IMR-90 (cell line): Measurements from ENCODE around the gene GPA33. TPM values are rescaled to one million over a fixed set of nuclear protein-coding genes. Genes with fewer than 3 reads are reported as not detected.

Experiments used
- ATAC-seq: fragments of 200-7000 bp; cut with Tn5 transposase; 2 replicates; pipeline ENCODE4 v1.9.1; 2020; ENCODE audit warnings: low read depth, mild to moderate bottlenecking, moderate library complexity
- BruUV-seq: library from RNA; stranded (reverse); fragments of 400-500 nt; replicated peaks from 2 replicates; lab custom pipeline; 2021; lab: Mats Ljungman, UMichigan
- CTCF ChIA-PET: fragments of 300-600 bp; formaldehyde crosslinking; extraction: SDS; loops from one replicate; lab custom pipeline; 2021; ENCODE audit warnings: antibody characterized with exemption; lab: Yijun Ruan, JAX
- POLR2A ChIA-PET: fragments of 300-600 bp; sonication (Branson Sonifier 250); formaldehyde crosslinking; loops from one replicate; lab custom pipeline; 2022; ENCODE audit warnings: antibody characterized with exemption; ENCODE audit not compliant: unreplicated experiment; lab: Charles Lee
- DNase-seq: peaks from one replicate; pipeline ENCODE4 v3.0.0; 2013
- H2AFZ ChIP-seq: replicated peaks from 2 replicates; pipeline ENCODE3; 2013; ENCODE audit warnings: low read length, mild to moderate bottlenecking; ENCODE audit not compliant: poor library complexity
- H2AK5ac ChIP-seq: 2 replicates; pipeline ENCODE4 v1.6.1; 2013; ENCODE audit warnings: low read depth, low read length, inconsistent platforms
- H2AK9ac ChIP-seq: replicated peaks from 2 replicates; pipeline ENCODE3; 2013; ENCODE audit warnings: mild to moderate bottlenecking, low read depth, low read length, moderate library complexity; ENCODE audit not compliant: poor library complexity
- H2BK120ac ChIP-seq: 2 replicates; pipeline ENCODE4 v1.6.1; 2013; ENCODE audit warnings: low read depth, low read length, inconsistent platforms
- H2BK15ac ChIP-seq: 3 replicates; pipeline ENCODE4 v1.6.1; 2013; ENCODE audit warnings: low read depth, low read length, inconsistent platforms
- H2BK20ac ChIP-seq: 2 replicates; pipeline ENCODE4 v1.6.1; 2013; ENCODE audit warnings: low read depth, mild to moderate bottlenecking, inconsistent platforms, low read length, moderate library complexity
- H2BK5ac ChIP-seq: 2 replicates; pipeline ENCODE4 v1.6.1; 2013; ENCODE audit warnings: mild to moderate bottlenecking, low read depth, low read length, inconsistent platforms; ENCODE audit not compliant: poor library complexity, severe bottlenecking
- H3K14ac ChIP-seq: replicated peaks from 2 replicates; pipeline ENCODE4 v1.6.1; 2013; ENCODE audit warnings: low read depth, low read length, inconsistent platforms
- H3K18ac ChIP-seq: 2 replicates; pipeline ENCODE4 v1.6.1; 2013; ENCODE audit warnings: low read depth, low read length, control low read depth
- H3K23ac ChIP-seq: 2 replicates; pipeline ENCODE4 v1.6.1; 2013; ENCODE audit warnings: low read depth, low read length, inconsistent platforms
- H3K27ac ChIP-seq: 2 replicates; pipeline ENCODE4 v1.5.1; 2013; ENCODE audit warnings: mild to moderate bottlenecking, control low read depth, low read length; ENCODE audit not compliant: insufficient read depth
- H3K27me3 ChIP-seq: 2 replicates; pipeline ENCODE4 v1.6.1; 2013; ENCODE audit warnings: low read length; ENCODE audit not compliant: control insufficient read depth, insufficient read depth
- H3K36me3 ChIP-seq: 2 replicates; pipeline ENCODE4 v1.6.1; 2013; ENCODE audit warnings: low read length, mixed read lengths; ENCODE audit not compliant: control insufficient read depth, insufficient read depth
- H3K4ac ChIP-seq: 2 replicates; pipeline ENCODE4 v1.6.1; 2013; ENCODE audit warnings: low read depth, low read length, inconsistent platforms
- H3K4me1 ChIP-seq: 2 replicates; pipeline ENCODE4 v1.6.1; 2013; ENCODE audit warnings: low read length, mixed read lengths; ENCODE audit not compliant: control insufficient read depth, insufficient read depth
- H3K4me2 ChIP-seq: 2 replicates; pipeline ENCODE4 v1.6.1; 2013; ENCODE audit warnings: low read depth, mild to moderate bottlenecking, control low read depth, low read length, moderate library complexity
- H3K4me3 ChIP-seq: 2 replicates; pipeline ENCODE4 v1.5.1; 2013; ENCODE audit warnings: low read depth, mild to moderate bottlenecking, control low read depth, low read length, moderate library complexity; ENCODE audit not compliant: insufficient read depth
- H3K56ac ChIP-seq: 2 replicates; pipeline ENCODE4 v1.6.1; 2013; ENCODE audit warnings: low read length, inconsistent platforms; ENCODE audit not compliant: insufficient read depth; ENCODE audit errors: extremely low read depth
- H3K79me1 ChIP-seq, 2 experiments: 2 replicates each; pipeline ENCODE4 v1.6.1; 2013; ENCODE audit warnings: low read length in 2 of 2, inconsistent platforms in 1 of 2, low read depth in 1 of 2
- H3K9ac ChIP-seq: 2 replicates; pipeline ENCODE4 v1.6.1; 2013; ENCODE audit warnings: low read depth, low read length, control low read depth
- H3K9me1 ChIP-seq: 2 replicates; pipeline ENCODE4 v1.6.1; 2013; ENCODE audit warnings: low read length, inconsistent platforms; ENCODE audit not compliant: insufficient read depth
- H3K9me3 ChIP-seq: 2 replicates; pipeline ENCODE4 v1.6.1; 2013; ENCODE audit warnings: low read length; ENCODE audit not compliant: control insufficient read depth, insufficient read depth
- H4K20me1 ChIP-seq: 2 replicates; pipeline ENCODE4 v1.6.1; 2013; ENCODE audit warnings: low read length, inconsistent platforms; ENCODE audit not compliant: insufficient read depth
- H4K5ac ChIP-seq: 2 replicates; pipeline ENCODE4 v1.6.1; 2013; ENCODE audit warnings: mild to moderate bottlenecking, low read depth, low read length, control low read depth
- H4K8ac ChIP-seq, 2 experiments: 2 replicates each; pipeline ENCODE4 v1.6.1; 2013; ENCODE audit warnings: low read depth in 2 of 2, low read length in 2 of 2, control low read depth in 1 of 2, inconsistent platforms in 1 of 2
- H4K91ac ChIP-seq: 2 replicates; pipeline ENCODE4 v1.6.1; 2013; ENCODE audit warnings: low read depth, low read length, inconsistent platforms; ENCODE audit not compliant: insufficient read depth
- BHLHE40 ChIP-seq: fragments of 150-350 bp; IDR thresholded peaks from 2 replicates; pipeline ENCODE4 v1.6.1; 2016; ENCODE audit warnings: mild to moderate bottlenecking, low read depth, low read length
- CEBPB ChIP-seq: IDR thresholded peaks from 2 replicates; pipeline ENCODE4 v1.6.1; 2012; ENCODE audit warnings: low read depth, low read length, improper control_type of control experiment
- CHD1 ChIP-seq: IDR thresholded peaks from 2 replicates; pipeline ENCODE4 v1.6.1; 2012; ENCODE audit warnings: low read depth, low read length, improper control_type of control experiment
- FOS ChIP-seq: fragments of 150-350 bp; IDR thresholded peaks from 2 replicates; pipeline ENCODE4 v1.6.1; 2016; ENCODE audit warnings: low read depth, low read length
- MAFK ChIP-seq: IDR thresholded peaks from 2 replicates; pipeline ENCODE4 v1.6.1; 2012; ENCODE audit warnings: low read depth, low read length, improper control_type of control experiment
- MAZ ChIP-seq: IDR thresholded peaks from 2 replicates; pipeline ENCODE4 v1.6.1; 2012; ENCODE audit warnings: low read depth, mild to moderate bottlenecking, low read length, improper control_type of control experiment, moderate library complexity, borderline replicate concordance
- MXI1 ChIP-seq: IDR thresholded peaks from 2 replicates; pipeline ENCODE4 v1.6.1; 2012; ENCODE audit warnings: low read depth, mild to moderate bottlenecking, low read length, moderate library complexity, borderline replicate concordance
- NFE2L2 ChIP-seq: fragments of 150-350 bp; IDR thresholded peaks from 2 replicates; pipeline ENCODE4 v1.6.1; 2016; ENCODE audit warnings: low read depth, mild to moderate bottlenecking, low read length
- POLR2A ChIP-seq: IDR thresholded peaks from 2 replicates; pipeline ENCODE4 v1.6.1; 2012; ENCODE audit warnings: mild to moderate bottlenecking, low read depth, low read length
- RAD21 ChIP-seq: IDR thresholded peaks from 2 replicates; pipeline ENCODE4 v1.6.1; 2012; ENCODE audit warnings: low read length, improper control_type of control experiment
- RFX5 ChIP-seq: IDR thresholded peaks from 2 replicates; pipeline ENCODE4 v1.8.0; 2012; ENCODE audit warnings: low read depth, mild to moderate bottlenecking, low read length, moderate library complexity
- SMC3 ChIP-seq: fragments of 150-350 bp; IDR thresholded peaks from 2 replicates; pipeline ENCODE4 v1.6.1; 2016; ENCODE audit warnings: low read depth, mild to moderate bottlenecking, antibody characterized with exemption, low read length, moderate library complexity
- WGBS, 2 experiments: methylation state at CpG; one replicate each; pipeline versions ENCODE4 v1.1.5 to v1.1.7; 2013; ENCODE audit warnings: missing lambda C conversion rate in 2 of 2; ENCODE audit not compliant: insufficient read length in 1 of 2; ENCODE audit errors: extremely low coverage in 2 of 2; 5-methylcytosine and 5-hydroxymethylcytosine counted together
- dilution Hi-C: fragments of 300-500 bp; cut with HindIII; formaldehyde crosslinking; loops from one replicate; pipeline ENCODE4 v1.14.3; 2018; ENCODE audit warnings: low sequenced_read_pairs; ENCODE audit not compliant: unreplicated experiment
- in situ Hi-C: fragments of 300-500 bp; cut with MboI; formaldehyde crosslinking; loops from 3 replicates; pipeline ENCODE4 v1.14.3; 2019; ENCODE audit warnings: low sequenced_read_pairs, inconsistent platforms, mixed read lengths
- intact Hi-C: fragments of 100-400 bp; cut with micrococcal nuclease; formaldehyde crosslinking; loops from 2 replicates; pipeline ENCODE4 v1.10.0; 2022
- polyA plus RNA-seq, 3 experiments: library from polyadenylated mRNA; depleted of rRNA; stranded (reverse); fragments of >200 nt; gene quantifications; 2 replicates each; pipeline ENCODE4 v1.2.3, GENCODE V29; 2012; ENCODE audit warnings: low replicate concordance in 1 of 3
- total RNA-seq: library from RNA; depleted of rRNA; stranded (reverse); fragments of >200 nt; gene quantifications from 2 replicates; pipeline ENCODE4 v1.2.3, GENCODE V29; 2012
- TF ChIP-seq, protein P1 (sequence below): conservative IDR thresholded peaks from 2 replicates; pipeline ENCODE4 v1.5.1; 2012; ENCODE audit warnings: mild to moderate bottlenecking, low read depth, low read length, improper control_type of control experiment
- TF ChIP-seq, protein P2 (sequence below): fragments of 150-350 bp; IDR thresholded peaks from 2 replicates; pipeline ENCODE4 v1.6.1; 2016; ENCODE audit warnings: low read depth, mild to moderate bottlenecking, low read length, moderate library complexity, borderline replicate concordance

GPA33 gene
- total and polyA plus RNA-seq, 2 of the 4 experiments (the other 2 are of a cell fraction), result not detected

DNA sequence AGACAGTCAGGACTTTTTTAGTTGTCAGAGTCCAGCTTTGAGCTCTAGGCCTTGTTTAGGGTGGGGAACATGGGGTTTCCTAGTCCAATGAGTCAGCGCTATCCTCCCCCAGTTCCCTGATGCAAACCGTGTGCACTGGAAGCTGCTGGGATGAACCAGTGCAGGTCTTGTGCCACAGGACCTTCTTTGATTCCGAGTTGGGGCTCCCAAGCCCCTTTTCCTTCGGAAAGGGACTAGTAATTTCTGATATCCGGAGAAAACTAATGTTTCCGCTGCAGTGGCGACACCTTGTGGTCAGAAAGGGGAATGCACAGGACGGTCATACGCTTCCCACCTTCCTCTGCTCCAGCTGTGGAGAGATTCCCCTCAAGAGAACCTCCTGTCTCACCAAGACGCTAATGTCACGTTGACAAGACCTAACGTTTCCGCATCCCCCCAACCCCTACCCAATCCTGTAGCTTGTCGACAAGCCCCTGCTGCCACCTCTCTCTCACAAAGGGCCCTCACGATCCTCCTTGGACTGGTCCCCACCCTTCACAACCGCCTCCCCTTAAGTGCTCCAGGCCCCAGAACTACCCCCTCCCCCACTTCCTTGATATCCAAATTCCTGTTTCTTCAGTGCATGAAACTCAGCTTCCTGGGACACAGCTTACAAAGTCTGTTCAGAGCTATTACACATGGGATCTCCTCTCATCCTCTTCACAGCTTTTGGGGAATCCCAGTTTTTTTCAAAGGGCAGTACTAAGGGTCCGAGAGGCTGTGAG lies 30.9 kb downstream of the GPA33 start:
- ATAC-seq (peak; percentile 92), DNase-seq (peak; percentile 45)
- no peak overlapping the region for H2BK120ac ChIP-seq
- 7% methylated on average over 13 of the region's 17 CpGs; no CpG with 5 or more reads in 1 of the 2 experiments for WGBS, 2 experiments
- no peak overlapping the region for H3K14ac ChIP-seq
- no peak overlapping the region for H3K18ac ChIP-seq
- dilution Hi-C loops, result no loop called here
- intact Hi-C loops, result loop anchor here (1.0 to 5.0 kb wide), 5 partner anchors 149 to 1134 kb away; no protein-coding TSS in a partner anchor
- peak overlapping the region in 1 of 2 experiments; percentile 41; a peak in 1 of 4 replicates for H4K8ac ChIP-seq
- no peak overlapping the region for H2BK15ac ChIP-seq
- H3K9me1 ChIP-seq, result peaks cover 6% of the 10 kb centered on the region; the same call in 1 of the 2 replicates
- no peak overlapping the region for H4K5ac ChIP-seq
- H2BK20ac ChIP-seq, result no peak overlapping the region
- no peak overlapping the region for H2AK5ac ChIP-seq
- H3K36me3 ChIP-seq, result no peaks in the 10 kb centered on the region
- H3K79me1 ChIP-seq, result no peaks in the 10 kb centered on the region
- H2BK5ac ChIP-seq, result no peak overlapping the region
- H3K4me3 ChIP-seq, result no peak overlapping the region
- ChIA-PET CTCF (interaction anchor here (0.6 to 4.8 kb wide), 18 partner anchors 10 to 1135 kb away, joined by 3 to 41 read pairs (median 3); partner anchors contain the start of genes CREG1 and TADA1), POLR2A (no interaction called here)
- H2AK9ac ChIP-seq, result no peak overlapping the region
- H3K9ac ChIP-seq, result no peak overlapping the region
- no peaks in the 10 kb centered on the region for H3K27me3 ChIP-seq
- H3K23ac ChIP-seq, result no peak overlapping the region
- no peaks in the 10 kb centered on the region for H3K4me1 ChIP-seq
- H3K9me3 ChIP-seq, result no peaks in the 10 kb centered on the region
- H4K20me1 ChIP-seq, result no peaks in the 10 kb centered on the region
- peak overlapping the region; percentile 43; the same call in 1 of the 2 replicates for H3K4me2 ChIP-seq
- no peak overlapping the region for H4K91ac ChIP-seq
- no TSS peak for BruUV-seq
- peak overlapping the region; percentile 82 for H2AFZ ChIP-seq
- no peak overlapping the region for H3K56ac ChIP-seq
- H3K4ac ChIP-seq, result no peak overlapping the region
- no peak overlapping the region for H3K27ac ChIP-seq
- in situ Hi-C loops, result loop anchor here (10.0 kb wide), 2 partner anchors 144 to 584 kb away; no protein-coding TSS in a partner anchor
- TF ChIP-seq POLR2A, result no peak
- TF ChIP-seq CEBPB, result no peak
- 0 out of 2 replicates have a peak, but pooled peaks have one; percentile 14 for TF ChIP-seq NFE2L2
- TF ChIP-seq CHD1, result no peak
- TF ChIP-seq RFX5, result no peak
- TF ChIP-seq RAD21, result peak; percentile 76
- no peak for TF ChIP-seq BHLHE40
- TF ChIP-seq FOS, result no peak
- no peak for TF ChIP-seq MXI1
- peak; percentile 81 for TF ChIP-seq SMC3
- TF ChIP-seq, protein P1, sequence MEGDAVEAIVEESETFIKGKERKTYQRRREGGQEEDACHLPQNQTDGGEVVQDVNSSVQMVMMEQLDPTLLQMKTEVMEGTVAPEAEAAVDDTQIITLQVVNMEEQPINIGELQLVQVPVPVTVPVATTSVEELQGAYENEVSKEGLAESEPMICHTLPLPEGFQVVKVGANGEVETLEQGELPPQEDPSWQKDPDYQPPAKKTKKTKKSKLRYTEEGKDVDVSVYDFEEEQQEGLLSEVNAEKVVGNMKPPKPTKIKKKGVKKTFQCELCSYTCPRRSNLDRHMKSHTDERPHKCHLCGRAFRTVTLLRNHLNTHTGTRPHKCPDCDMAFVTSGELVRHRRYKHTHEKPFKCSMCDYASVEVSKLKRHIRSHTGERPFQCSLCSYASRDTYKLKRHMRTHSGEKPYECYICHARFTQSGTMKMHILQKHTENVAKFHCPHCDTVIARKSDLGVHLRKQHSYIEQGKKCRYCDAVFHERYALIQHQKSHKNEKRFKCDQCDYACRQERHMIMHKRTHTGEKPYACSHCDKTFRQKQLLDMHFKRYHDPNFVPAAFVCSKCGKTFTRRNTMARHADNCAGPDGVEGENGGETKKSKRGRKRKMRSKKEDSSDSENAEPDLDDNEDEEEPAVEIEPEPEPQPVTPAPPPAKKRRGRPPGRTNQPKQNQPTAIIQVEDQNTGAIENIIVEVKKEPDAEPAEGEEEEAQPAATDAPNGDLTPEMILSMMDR, result peak; percentile 90
- no peak for TF ChIP-seq MAFK
- no peak for TF ChIP-seq MAZ
- TF ChIP-seq, protein P2, sequence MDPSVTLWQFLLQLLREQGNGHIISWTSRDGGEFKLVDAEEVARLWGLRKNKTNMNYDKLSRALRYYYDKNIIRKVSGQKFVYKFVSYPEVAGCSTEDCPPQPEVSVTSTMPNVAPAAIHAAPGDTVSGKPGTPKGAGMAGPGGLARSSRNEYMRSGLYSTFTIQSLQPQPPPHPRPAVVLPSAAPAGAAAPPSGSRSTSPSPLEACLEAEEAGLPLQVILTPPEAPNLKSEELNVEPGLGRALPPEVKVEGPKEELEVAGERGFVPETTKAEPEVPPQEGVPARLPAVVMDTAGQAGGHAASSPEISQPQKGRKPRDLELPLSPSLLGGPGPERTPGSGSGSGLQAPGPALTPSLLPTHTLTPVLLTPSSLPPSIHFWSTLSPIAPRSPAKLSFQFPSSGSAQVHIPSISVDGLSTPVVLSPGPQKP, result no peak
